ENCODE measurements around the gene IGSF3. TPM values are rescaled to one million over a fixed set of nuclear protein-coding genes. Genes with fewer than 3 reads are reported as not detected.

Gene IGSF3
- 1 to 10 TPM; 1.2 to 3.9 (median 3.2) TPM for total RNA-seq

GRCh38 chr1:116667575-116668105 lies at the start of gene IGSF3:
Gene IGSF3, minus strand, starts transcription at chr1:116667733. Its CDS starts 1,407 bp downstream, at chr1:116666326.
- Histone ChIP-seq H3K27me3 (peaks cover 0 to 19% of the 10 kb centered on the region in 2 donors), H3K36me3 (no peaks in the 10 kb centered on the region), H3K4me1 (peaks cover 0 to 31% (median 3%) of the 10 kb centered on the region in 4 donors), H3K9me3 (no peaks in the 10 kb centered on the region), H3K4me3 (peak within 1 kb of the TSS; percentile 40 to 71 (median 54)), H3K27ac (peak within 1 kb of the TSS in 2 of 4 donors; percentile 13 to 20)
- TF ChIP-seq, protein P1, sequence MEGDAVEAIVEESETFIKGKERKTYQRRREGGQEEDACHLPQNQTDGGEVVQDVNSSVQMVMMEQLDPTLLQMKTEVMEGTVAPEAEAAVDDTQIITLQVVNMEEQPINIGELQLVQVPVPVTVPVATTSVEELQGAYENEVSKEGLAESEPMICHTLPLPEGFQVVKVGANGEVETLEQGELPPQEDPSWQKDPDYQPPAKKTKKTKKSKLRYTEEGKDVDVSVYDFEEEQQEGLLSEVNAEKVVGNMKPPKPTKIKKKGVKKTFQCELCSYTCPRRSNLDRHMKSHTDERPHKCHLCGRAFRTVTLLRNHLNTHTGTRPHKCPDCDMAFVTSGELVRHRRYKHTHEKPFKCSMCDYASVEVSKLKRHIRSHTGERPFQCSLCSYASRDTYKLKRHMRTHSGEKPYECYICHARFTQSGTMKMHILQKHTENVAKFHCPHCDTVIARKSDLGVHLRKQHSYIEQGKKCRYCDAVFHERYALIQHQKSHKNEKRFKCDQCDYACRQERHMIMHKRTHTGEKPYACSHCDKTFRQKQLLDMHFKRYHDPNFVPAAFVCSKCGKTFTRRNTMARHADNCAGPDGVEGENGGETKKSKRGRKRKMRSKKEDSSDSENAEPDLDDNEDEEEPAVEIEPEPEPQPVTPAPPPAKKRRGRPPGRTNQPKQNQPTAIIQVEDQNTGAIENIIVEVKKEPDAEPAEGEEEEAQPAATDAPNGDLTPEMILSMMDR (IDR thresholded peaks at IDR 0.05): no peak
- no peak for TF ChIP-seq EP300 (IDR thresholded peaks at IDR 0.05)
- no peak for TF ChIP-seq POLR2A (IDR thresholded peaks at IDR 0.05)
- DNase-seq (ENCODE audit: low spot score in 2 of 2): peak; percentile 30 to 31
- WGBS, 2 donors: 0 to 1% methylated on average over 4 to 38 of the region's 58 CpGs

DNA sequence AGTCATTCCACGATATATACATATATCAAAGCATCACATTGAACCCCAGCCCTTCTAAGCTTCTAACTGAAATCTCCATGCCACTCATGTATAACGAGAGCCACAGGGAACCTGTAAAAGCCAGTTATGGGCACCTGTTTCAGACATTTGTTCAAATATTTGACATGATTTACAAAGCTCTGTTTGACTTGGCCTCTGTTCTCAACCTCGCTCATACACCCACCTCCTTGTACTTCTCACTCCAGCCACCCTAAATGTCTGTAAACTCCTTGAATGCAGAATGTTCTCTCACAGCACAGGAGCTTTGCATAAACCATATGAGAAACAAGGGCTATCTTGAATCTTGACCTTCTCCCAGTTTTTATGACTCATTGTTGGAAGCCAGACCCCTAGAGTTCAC lies 49.8 kb upstream of the IGSF3 start:
- H3K9me3 ChIP-seq: no peaks in the 10 kb centered on the region
- DNase-seq (ENCODE audit: low spot score in 2 of 2): no peak
- 84 to 85% methylated on average over 3 of the region's 3 CpGs for WGBS, 2 donors
- H3K4me1 ChIP-seq: no peaks in the 10 kb centered on the region
- no peaks in the 10 kb centered on the region for H3K36me3 ChIP-seq
- H3K27ac ChIP-seq: no peak overlapping the region
- no peaks in the 10 kb centered on the region for H3K27me3 ChIP-seq
- H3K4me3 ChIP-seq: no peak overlapping the region
- TF ChIP-seq, protein P1 (IDR thresholded peaks at IDR 0.05): no peak
- TF ChIP-seq EP300 (IDR thresholded peaks at IDR 0.05): no peak

DNA sequence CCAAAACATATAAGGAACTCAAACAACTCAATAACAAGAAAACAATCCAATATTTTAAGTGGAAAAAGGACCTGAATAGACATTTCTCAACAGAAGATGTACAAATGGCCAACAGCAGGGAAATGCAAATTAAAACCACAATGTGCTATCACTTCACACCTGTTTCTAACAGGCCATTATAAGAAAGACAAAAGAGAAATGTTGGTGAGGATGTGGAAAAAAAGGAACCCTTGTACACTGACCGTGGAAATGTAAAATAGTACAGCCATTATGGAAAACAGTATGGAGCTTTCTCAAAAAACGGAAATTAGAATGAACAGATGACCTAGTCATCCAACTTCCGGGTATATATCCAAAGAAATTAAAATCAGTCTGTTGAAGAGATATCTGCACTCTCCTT lies 48.9 kb upstream of the IGSF3 start:
- WGBS, 2 donors: 75 to 78% methylated on average over 3 of the region's 3 CpGs
- Histone ChIP-seq H3K4me1 (no peaks in the 10 kb centered on the region), H3K36me3 (no peaks in the 10 kb centered on the region), H3K9me3 (no peaks in the 10 kb centered on the region), H3K27ac (no peak overlapping the region), H3K27me3 (no peaks in the 10 kb centered on the region), H3K4me3 (no peak overlapping the region)
- TF ChIP-seq EP300 (IDR thresholded peaks at IDR 0.05) (no peak), POLR2A (IDR thresholded peaks at IDR 0.05) (no peak)
- TF ChIP-seq, protein P1 (IDR thresholded peaks at IDR 0.05): no peak
- no peak for DNase-seq (ENCODE audit: low spot score in 2 of 2)

- DNase-seq (ENCODE audit: low spot score in 2 of 2): no peak
- no peak overlapping the region for H3K27ac ChIP-seq
- H3K36me3 ChIP-seq: no peaks in the 10 kb centered on the region
- WGBS, 2 donors: 85 to 92% methylated on average over 3 of the region's 3 CpGs
- H3K27me3 ChIP-seq: no peaks in the 10 kb centered on the region
- no peak for TF ChIP-seq POLR2A (IDR thresholded peaks at IDR 0.05)
- TF ChIP-seq, protein P1 (IDR thresholded peaks at IDR 0.05): no peak
- TF ChIP-seq EP300 (IDR thresholded peaks at IDR 0.05): no peak
- H3K4me1 ChIP-seq: no peaks in the 10 kb centered on the region
- H3K9me3 ChIP-seq: no peaks in the 10 kb centered on the region
- no peak overlapping the region for H3K4me3 ChIP-seq
These were observed 45.9 kb upstream of the IGSF3 start for GRCh38 chr1:116713474-116713873.

DNA sequence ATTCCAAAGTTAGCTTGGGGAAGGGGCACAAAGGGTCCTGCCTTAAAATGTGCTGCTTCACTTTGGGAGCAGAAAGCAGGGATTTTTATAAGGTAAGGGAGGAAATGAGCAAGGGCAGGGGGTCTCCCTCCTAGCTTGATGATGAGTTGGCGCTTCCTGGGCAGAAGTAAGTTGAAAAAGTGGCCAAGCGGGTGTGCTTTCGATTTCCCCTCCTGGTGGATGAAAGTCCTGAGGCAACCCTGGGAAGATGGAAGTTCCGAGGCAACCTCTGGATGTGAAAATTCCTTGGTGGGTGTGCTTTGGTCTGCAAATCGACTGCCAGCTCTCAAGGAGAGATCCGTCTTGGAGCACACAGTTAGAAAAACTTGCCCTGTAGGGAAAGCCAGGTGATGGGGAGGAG lies 45.0 kb upstream of the IGSF3 start:
- DNase-seq (ENCODE audit: low spot score in 2 of 2): no peak
- 64% methylated on average over 6 of the region's 6 CpGs for WGBS, 2 donors
- TF ChIP-seq, protein P1 (IDR thresholded peaks at IDR 0.05): no peak
- no peak for TF ChIP-seq EP300 (IDR thresholded peaks at IDR 0.05)
- Histone ChIP-seq H3K36me3 (no peaks in the 10 kb centered on the region), H3K27me3 (no peaks in the 10 kb centered on the region), H3K4me1 (no peaks in the 10 kb centered on the region), H3K27ac (no peak overlapping the region), H3K9me3 (no peaks in the 10 kb centered on the region), H3K4me3 (no peak overlapping the region)
